GM13976 (cell line): ENCODE data around the gene RBM8A.
"Not testable (repeated sequence)": the region's sequence is repeated elsewhere in the genome, so short reads cannot be mapped to it uniquely, and the experiment has no call there.

Experiments
- DNase-seq: peaks from one replicate; pipeline ENCODE4 v3.0.0; 2012; ENCODE audit warnings: low spot score
- in situ Hi-C: fragments of 300-500 bp; cut with MboI; formaldehyde crosslinking; loops from one replicate; pipeline ENCODE4 v1.12.0; 2022; ENCODE audit warnings: low sequenced_read_pairs, mixed read lengths, inconsistent platforms; ENCODE audit not compliant: unreplicated experiment
- TF ChIP-seq, protein P1 (sequence below): IDR thresholded peaks from 2 replicates; pipeline ENCODE4 v1.5.1; 2012; ENCODE audit warnings: borderline replicate concordance, mild to moderate bottlenecking; ENCODE audit not compliant: insufficient read depth; ENCODE audit errors: extremely low read depth, missing control alignments, control extremely low read depth

Gene RBM8A

DNA sequence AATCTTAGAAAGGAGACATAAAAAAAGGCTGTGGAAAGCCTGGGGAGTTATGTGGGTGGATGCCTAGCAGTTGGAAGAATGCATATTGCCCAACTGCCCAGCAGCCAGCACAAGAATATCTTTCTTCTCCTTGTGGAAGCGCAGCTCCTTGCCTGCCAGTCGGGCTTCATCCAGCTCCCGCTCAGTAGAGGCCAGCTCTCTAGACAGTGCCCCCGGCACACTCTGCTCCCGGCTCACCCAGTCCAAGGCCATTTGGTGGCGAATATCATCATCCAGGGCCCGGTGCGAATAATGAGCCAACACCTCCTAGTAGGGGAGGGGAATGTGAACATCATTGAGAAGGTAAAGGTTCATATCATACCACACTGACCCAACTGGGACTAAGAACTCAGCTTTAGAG, 9.0 kb upstream of the RBM8A start:
- DNase-seq = no peak
- TF ChIP-seq, protein P1, sequence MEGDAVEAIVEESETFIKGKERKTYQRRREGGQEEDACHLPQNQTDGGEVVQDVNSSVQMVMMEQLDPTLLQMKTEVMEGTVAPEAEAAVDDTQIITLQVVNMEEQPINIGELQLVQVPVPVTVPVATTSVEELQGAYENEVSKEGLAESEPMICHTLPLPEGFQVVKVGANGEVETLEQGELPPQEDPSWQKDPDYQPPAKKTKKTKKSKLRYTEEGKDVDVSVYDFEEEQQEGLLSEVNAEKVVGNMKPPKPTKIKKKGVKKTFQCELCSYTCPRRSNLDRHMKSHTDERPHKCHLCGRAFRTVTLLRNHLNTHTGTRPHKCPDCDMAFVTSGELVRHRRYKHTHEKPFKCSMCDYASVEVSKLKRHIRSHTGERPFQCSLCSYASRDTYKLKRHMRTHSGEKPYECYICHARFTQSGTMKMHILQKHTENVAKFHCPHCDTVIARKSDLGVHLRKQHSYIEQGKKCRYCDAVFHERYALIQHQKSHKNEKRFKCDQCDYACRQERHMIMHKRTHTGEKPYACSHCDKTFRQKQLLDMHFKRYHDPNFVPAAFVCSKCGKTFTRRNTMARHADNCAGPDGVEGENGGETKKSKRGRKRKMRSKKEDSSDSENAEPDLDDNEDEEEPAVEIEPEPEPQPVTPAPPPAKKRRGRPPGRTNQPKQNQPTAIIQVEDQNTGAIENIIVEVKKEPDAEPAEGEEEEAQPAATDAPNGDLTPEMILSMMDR = no peak
- in situ Hi-C loops = no loop called here

DNA sequence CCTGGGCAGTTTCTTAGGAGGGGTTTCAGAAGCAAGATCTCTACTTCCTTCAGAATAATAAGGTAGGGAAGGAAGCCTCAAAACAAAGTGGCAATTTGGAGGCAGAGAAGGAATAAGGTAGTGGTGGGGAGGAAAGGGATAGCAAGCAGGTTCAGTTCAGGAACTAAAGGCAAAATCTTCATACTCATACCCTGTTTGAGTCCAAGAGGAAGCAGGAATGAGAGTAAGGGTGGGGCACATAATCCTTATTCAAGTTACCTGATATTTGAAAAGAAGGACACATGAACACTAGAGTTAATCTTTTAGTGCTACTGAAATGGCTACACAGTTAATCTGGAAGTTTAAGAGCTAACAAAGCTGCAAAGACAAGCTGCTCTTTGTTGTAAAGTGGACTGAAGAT, 8.4 kb upstream of the RBM8A start:
- TF ChIP-seq, protein P1 = no peak
- in situ Hi-C loops = no loop called here
- no peak for DNase-seq

DNA sequence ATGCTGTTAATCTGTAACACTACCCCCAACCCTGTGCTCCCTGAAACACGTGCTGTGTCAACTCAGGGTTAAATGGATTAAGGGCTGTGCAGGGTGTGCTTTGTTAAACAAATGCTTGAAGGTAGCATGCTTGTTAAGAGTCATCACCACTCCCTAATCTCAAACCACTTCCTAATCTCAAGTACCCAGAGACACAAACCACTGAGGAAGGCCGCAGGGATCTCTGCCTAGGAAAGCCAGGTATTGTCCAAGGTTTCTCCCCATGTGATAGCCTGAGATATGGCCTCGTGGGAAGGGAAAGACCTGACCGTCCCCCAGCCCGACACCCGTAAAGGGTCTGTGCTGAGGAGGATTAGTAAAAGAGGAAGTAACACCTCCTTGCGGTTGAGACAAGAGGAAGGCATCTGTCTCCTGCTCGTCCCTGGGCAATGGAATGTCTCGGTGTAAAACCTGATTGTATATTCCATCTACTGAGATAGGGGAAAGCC, 5.3 kb upstream of the RBM8A start:
- in situ Hi-C loops, DNase-seq: not testable (repeated sequence)

DNA sequence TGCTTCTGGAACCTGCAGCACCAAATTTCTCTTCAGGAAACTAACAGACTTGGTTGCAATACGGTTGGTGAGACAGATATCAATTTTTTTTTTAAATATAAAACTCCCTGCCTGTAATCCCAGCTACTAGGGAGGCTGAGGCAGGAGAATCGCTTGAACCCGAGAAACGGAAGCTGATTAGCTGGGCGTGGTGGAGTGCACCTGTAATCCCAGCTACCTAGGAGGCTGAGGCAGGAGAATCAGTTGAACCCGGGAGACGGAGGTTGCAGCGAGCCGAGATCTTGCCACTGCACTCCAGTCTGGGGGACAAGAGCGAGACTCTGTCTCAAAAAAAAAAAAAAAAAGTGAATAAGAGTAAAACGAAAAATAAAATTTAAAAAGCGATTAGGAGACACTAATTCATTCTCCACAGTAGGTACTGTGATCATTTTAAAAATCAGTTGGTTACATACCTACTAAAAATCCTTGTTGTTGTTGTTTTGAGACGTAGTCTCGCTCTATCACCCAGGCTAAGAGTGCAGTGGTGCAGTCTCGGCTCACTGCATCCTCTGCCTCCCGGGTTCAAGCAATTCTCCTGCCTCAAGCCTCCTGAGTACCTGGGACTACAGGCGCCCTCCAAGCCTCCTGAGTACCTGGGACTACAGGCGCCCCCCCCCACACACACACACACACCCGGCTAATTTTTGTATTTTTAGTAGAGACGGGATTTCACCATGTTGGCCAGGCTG, 796 bp upstream of the RBM8A start:
- DNase-seq = no peak
- TF ChIP-seq, protein P1 = no peak
- in situ Hi-C loops = no loop called here

DNA sequence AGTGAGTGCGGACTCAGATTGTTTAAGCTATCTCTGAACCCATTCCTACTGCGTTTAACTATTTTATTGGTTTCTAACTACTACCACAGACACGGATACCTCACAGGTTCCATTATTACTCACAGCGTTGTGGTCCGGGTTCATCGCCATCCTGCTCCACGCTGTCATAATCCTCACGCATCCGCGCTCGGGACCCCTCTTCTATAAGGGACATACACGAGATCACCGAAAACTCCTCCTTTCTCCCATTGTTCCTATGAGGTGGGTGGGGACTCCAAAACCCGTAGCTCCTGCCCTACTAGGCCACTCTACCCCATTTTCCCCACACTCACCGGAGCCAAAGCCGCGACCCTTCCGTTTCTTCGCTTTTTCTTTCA, 610 bp downstream of the RBM8A start:
- no peak for DNase-seq
- in situ Hi-C loops = no loop called here

DNA sequence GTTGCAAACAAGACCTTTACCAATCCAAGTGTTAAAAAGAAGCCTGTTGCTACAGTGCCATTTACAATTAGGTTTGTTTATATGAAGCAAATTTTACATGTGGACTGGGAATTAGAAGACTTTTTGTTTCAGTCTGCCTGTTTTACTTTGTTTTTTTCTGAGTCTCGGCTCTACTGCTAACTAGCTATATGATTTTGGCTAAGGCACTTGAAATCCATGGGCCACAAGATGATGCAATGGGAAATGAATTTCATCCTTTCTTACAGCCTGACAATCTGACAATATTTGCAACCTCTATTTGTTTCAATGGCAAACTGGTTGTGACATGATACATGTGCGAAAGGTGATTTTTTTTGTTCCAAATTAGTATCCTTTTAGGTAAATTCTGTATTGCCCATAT, 5.0 kb downstream of the RBM8A start:
- TF ChIP-seq, protein P1 = no peak
- in situ Hi-C loops = no loop called here
- DNase-seq = no peak

More for the DNA sequence above, 610 bp downstream of the RBM8A start:
- TF ChIP-seq, protein P1 = no peak

DNA sequence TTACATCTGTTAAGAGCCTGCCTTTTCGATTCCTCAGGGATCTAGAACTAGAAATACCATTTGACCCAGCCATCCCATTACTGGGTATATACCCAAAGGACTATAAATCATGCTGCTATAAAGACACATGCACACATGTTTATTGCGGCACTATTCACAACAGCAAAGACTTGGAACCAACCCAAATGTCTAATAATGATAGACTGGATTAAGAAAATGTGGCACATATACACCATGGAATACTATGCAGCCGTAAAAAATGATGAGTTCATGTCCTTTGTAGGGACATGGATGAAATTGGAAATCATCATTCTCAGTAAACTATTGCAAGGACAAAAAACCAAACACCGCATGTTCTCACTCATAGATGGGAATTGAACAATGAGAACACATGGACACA, 7.0 kb downstream of the RBM8A start:
- DNase-seq, in situ Hi-C loops: not testable (repeated sequence)
